Measurements from ENCODE around the gene GALNT10. TPM values are rescaled to one million over a fixed set of nuclear protein-coding genes. Genes with fewer than 3 reads are reported as not detected.

Gene GALNT10
- total RNA-seq, 1 donor from 2014 or later: 10.2 TPM

GRCh38 chr5:154203798-154204578, 13.5 kb downstream of the GALNT10 start:
- Histone ChIP-seq H3K27ac (no peak overlapping the region), H3K4me1 (peaks cover 3% of the 10 kb centered on the region), H3K9ac (no peak overlapping the region), H3K4me3 (no peak overlapping the region), H3K9me3 (ENCODE audit: low read depth) (no peaks in the 10 kb centered on the region), H3K36me3 (no peaks in the 10 kb centered on the region), H4K20me1 (ENCODE audit: low read depth) (peaks cover 8% of the 10 kb centered on the region), H3K27me3 (no peaks in the 10 kb centered on the region), H3F3A (ENCODE audit: low read depth) (no peaks in the 10 kb centered on the region), H2AFZ (replicated peaks) (no peak overlapping the region), H3K4me2 (no peak overlapping the region), H3K79me2 (ENCODE audit: low read depth) (no peaks in the 10 kb centered on the region)
- Mint-ChIP-seq H3K27ac (peak overlapping the region; percentile 11), H3K9me3 (no peaks in the 10 kb centered on the region), H3K27me3 (ENCODE audit: insufficient read depth, low read depth) (peaks cover 3% of the 10 kb centered on the region), H3K36me3 (peaks cover 5% of the 10 kb centered on the region), H3K4me1 (peaks cover 44% of the 10 kb centered on the region), H3K4me3 (no peak overlapping the region)
- TF ChIP-seq EZH2phosphoT487 (IDR thresholded peaks at IDR 0.05) (no peak), EZH2 (IDR thresholded peaks at IDR 0.05) (no peak), CTCF (IDR thresholded peaks at IDR 0.05) (no peak)
- DNase-seq (ENCODE audit: low spot score): no peak

GRCh38 chr5:154205441-154206117, 15.0 kb downstream of the GALNT10 start:
- peaks cover 3% of the 10 kb centered on the region for H3K27me3 Mint-ChIP-seq (ENCODE audit: insufficient read depth, low read depth)
- H3K4me1 ChIP-seq: peaks cover 3% of the 10 kb centered on the region
- no peak overlapping the region for H2AFZ ChIP-seq (replicated peaks)
- H3K4me1 Mint-ChIP-seq: peaks cover 39% of the 10 kb centered on the region
- no peaks in the 10 kb centered on the region for H3K9me3 Mint-ChIP-seq
- TF ChIP-seq EZH2phosphoT487 (IDR thresholded peaks at IDR 0.05): no peak
- TF ChIP-seq EZH2 (IDR thresholded peaks at IDR 0.05): no peak
- TF ChIP-seq CTCF (IDR thresholded peaks at IDR 0.05): no peak
- no peaks in the 10 kb centered on the region for H3K79me2 ChIP-seq (ENCODE audit: low read depth)
- DNase-seq (ENCODE audit: low spot score): no peak
- no peaks in the 10 kb centered on the region for H3F3A ChIP-seq (ENCODE audit: low read depth)
- no peak overlapping the region for H3K4me2 ChIP-seq
- H3K4me3 ChIP-seq: no peak overlapping the region
- no peaks in the 10 kb centered on the region for H3K9me3 ChIP-seq (ENCODE audit: low read depth)
- no peaks in the 10 kb centered on the region for H3K36me3 ChIP-seq
- H3K36me3 Mint-ChIP-seq: peaks cover 11% of the 10 kb centered on the region
- no peak overlapping the region for H3K4me3 Mint-ChIP-seq
- no peaks in the 10 kb centered on the region for H3K27me3 ChIP-seq
- no peak overlapping the region for H3K9ac ChIP-seq
- H4K20me1 ChIP-seq (ENCODE audit: low read depth): peaks cover 8% of the 10 kb centered on the region
- no peak overlapping the region for H3K27ac ChIP-seq
- no peak overlapping the region for H3K27ac Mint-ChIP-seq

GRCh38 chr5:154206311-154206710, 15.8 kb downstream of the GALNT10 start:
- no peak overlapping the region for H3K27ac ChIP-seq
- no peaks in the 10 kb centered on the region for H3K79me2 ChIP-seq (ENCODE audit: low read depth)
- peaks cover 37% of the 10 kb centered on the region for H3K4me1 Mint-ChIP-seq
- H3K9ac ChIP-seq: peak overlapping the region; percentile 13
- no peak overlapping the region for H3K4me2 ChIP-seq
- no peaks in the 10 kb centered on the region for H3K36me3 ChIP-seq
- no peak overlapping the region for H2AFZ ChIP-seq (replicated peaks)
- peaks cover 3% of the 10 kb centered on the region for H3K4me1 ChIP-seq
- TF ChIP-seq EZH2phosphoT487 (IDR thresholded peaks at IDR 0.05) (no peak), CTCF (IDR thresholded peaks at IDR 0.05) (no peak), EZH2 (IDR thresholded peaks at IDR 0.05) (no peak)
- H3K9me3 ChIP-seq (ENCODE audit: low read depth): no peaks in the 10 kb centered on the region
- no peak overlapping the region for H3K4me3 Mint-ChIP-seq
- peaks cover 8% of the 10 kb centered on the region for H4K20me1 ChIP-seq (ENCODE audit: low read depth)
- H3K36me3 Mint-ChIP-seq: peaks cover 12% of the 10 kb centered on the region
- H3F3A ChIP-seq (ENCODE audit: low read depth): no peaks in the 10 kb centered on the region
- no peak for DNase-seq (ENCODE audit: low spot score)
- H3K9me3 Mint-ChIP-seq: no peaks in the 10 kb centered on the region
- H3K27me3 Mint-ChIP-seq (ENCODE audit: insufficient read depth, low read depth): peaks cover 3% of the 10 kb centered on the region
- no peak overlapping the region for H3K4me3 ChIP-seq
- peak overlapping the region; percentile 10 for H3K27ac Mint-ChIP-seq
- H3K27me3 ChIP-seq: no peaks in the 10 kb centered on the region
